GM19193 (cell line): Measurements from ENCODE around the gene XAB2.

Experiments used
- POLR2A ChIP-seq: IDR thresholded peaks from 4 replicates; pipeline ENCODE4 v1.6.1; 2011; ENCODE audit not compliant: insufficient read depth, insufficient read length; ENCODE audit errors: extremely low read depth

XAB2 gene

GRCh38 chr19:7597689-7598088 is 31.7 kb downstream of the XAB2 start:
- TF ChIP-seq POLR2A: no peak

- no peak for TF ChIP-seq POLR2A
These were observed 33.0 kb downstream of the XAB2 start for GRCh38 chr19:7596211-7596937.

- TF ChIP-seq POLR2A: no peak
These were observed 33.7 kb downstream of the XAB2 start, which contains the start of gene CAMSAP3 for GRCh38 chr19:7595466-7596133. Gene CAMSAP3, plus strand, starts transcription at chr19:7595863. Its CDS starts 140 bp downstream, at chr19:7596003.

- no peak for TF ChIP-seq POLR2A
These were observed 39.1 kb downstream of the XAB2 start for GRCh38 chr19:7590256-7590655.

GRCh38 chr19:7589822-7590221 is 39.5 kb downstream of the XAB2 start:
- no peak for TF ChIP-seq POLR2A

- TF ChIP-seq POLR2A: no peak
These were observed 46.9 kb downstream of the XAB2 start for GRCh38 chr19:7582446-7582845.

- no peak for TF ChIP-seq POLR2A
These were observed 50.2 kb downstream of the XAB2 start for GRCh38 chr19:7579182-7579581.

- no peak for TF ChIP-seq POLR2A
These were observed 51.2 kb downstream of the XAB2 start for GRCh38 chr19:7578127-7578526.

GRCh38 chr19:7575434-7576040 is 53.8 kb downstream of the XAB2 start:
- TF ChIP-seq POLR2A: no peak

- TF ChIP-seq POLR2A: no peak
These were observed 58.6 kb downstream of the XAB2 start for GRCh38 chr19:7570761-7571160.
